ENCODE measurements around the gene OR10A4. TPM values are rescaled to one million over a fixed set of nuclear protein-coding genes. Genes with fewer than 3 reads are reported as not detected.
"Not testable (repeated sequence)": the region's sequence is repeated elsewhere in the genome, so short reads cannot be mapped to it uniquely, and the experiment has no call there.

The OR10A4 gene
- total and polyA plus RNA-seq, 9 of the 15 experiments (the other 6 are each of a cell fraction or from before 2014, with no cell fraction given) = not detected

- TF ChIP-seq ZNF146 (CRISPR knock-in tag; IDR thresholded peaks at IDR 0.05; ENCODE audit: unreplicated experiment) (peak; percentile 86), RBM25 (IDR thresholded peaks at IDR 0.05; ENCODE audit: low read depth, low read length, severe bottlenecking) (peak; percentile 14), KDM1A (IDR thresholded peaks at IDR 0.05) (0 out of 4 replicates have a peak, but pooled peaks of 1 of the 2 experiments have one; percentile 24)
- BruUV-seq (replicated peaks); ATAC-seq; H3K9me1 ChIP-seq (ENCODE audit: control insufficient read depth, insufficient read depth, low read length); DNase-seq (ENCODE audit: extremely low read depth in 1 of 4, low spot score in 3 of 4); POLR2A ChIA-PET; H3K27me3 ChIP-seq (ENCODE audit: control insufficient read depth in 2 of 2, insufficient read depth in 2 of 2, low read length in 2 of 2); FAIRE-seq; H3K9me3 ChIP-seq (replicated peaks; ENCODE audit: control insufficient read depth, insufficient read depth, low read depth, low read length); H3K36me3 ChIP-seq (ENCODE audit: control insufficient read depth, insufficient read depth, low read length); H3K27ac ChIP-seq (ENCODE audit: extremely low read depth, low read depth, low read length); in situ Hi-C loops (cut with MboI); H3K9ac ChIP-seq (ENCODE audit: insufficient read depth in 1 of 2, low read depth in 2 of 2, low read length in 2 of 2); H3K4me2 ChIP-seq (ENCODE audit: insufficient read depth, low read length); H3K4me3 ChIP-seq; H4K20me1 ChIP-seq (replicated peaks; ENCODE audit: control insufficient read depth, insufficient read depth, low read length); H3K79me2 ChIP-seq (ENCODE audit: control insufficient read depth, insufficient read depth, low read length); CTCF ChIA-PET (ENCODE audit: low intra/inter-chr PET ratio); H3K4me1 ChIP-seq (replicated peaks in 1 of 2; ENCODE audit: control insufficient read depth in 2 of 2, insufficient read depth in 2 of 2, low read length in 2 of 2); intact Hi-C loops (cut with micrococcal nuclease); H2AFZ ChIP-seq (ENCODE audit: low read depth, low read length): not testable (repeated sequence)
- WGBS (ENCODE audit: insufficient coverage, low coverage, missing lambda C conversion rate) = 29% methylated on average over 5 of the region's 5 CpGs
Measured at GRCh38 chr11:6887711-6888110, 11.3 kb downstream of the OR10A4 start.

- DNase-seq (ENCODE audit: extremely low read depth in 1 of 4, low spot score in 3 of 4) = no peak
- Histone ChIP-seq H3K9me1 (ENCODE audit: control insufficient read depth, insufficient read depth, low read length) (no peaks in the 10 kb centered on the region), H3K36me3 (ENCODE audit: control insufficient read depth, insufficient read depth, low read length) (no peaks in the 10 kb centered on the region), H3K27me3 (ENCODE audit: control insufficient read depth in 2 of 2, insufficient read depth in 2 of 2, low read length in 2 of 2) (no peaks in the 10 kb centered on the region), H3K79me2 (ENCODE audit: control insufficient read depth, insufficient read depth, low read length) (no peaks in the 10 kb centered on the region), H4K20me1 (replicated peaks; ENCODE audit: control insufficient read depth, insufficient read depth, low read length) (no peaks in the 10 kb centered on the region), H3K4me3 (no peak overlapping the region), H3K4me1 (replicated peaks in 1 of 2; ENCODE audit: control insufficient read depth in 2 of 2, insufficient read depth in 2 of 2, low read length in 2 of 2) (no peaks in the 10 kb centered on the region), H3K9me3 (replicated peaks; ENCODE audit: control insufficient read depth, insufficient read depth, low read depth, low read length) (no peaks in the 10 kb centered on the region), H2AFZ (ENCODE audit: low read depth, low read length) (no peak overlapping the region), H3K9ac (ENCODE audit: insufficient read depth in 1 of 2, low read depth in 2 of 2, low read length in 2 of 2) (no peak overlapping the region), H3K4me2 (ENCODE audit: insufficient read depth, low read length) (no peak overlapping the region), H3K27ac (ENCODE audit: extremely low read depth, low read depth, low read length) (no peak overlapping the region)
- ATAC-seq = no peak
- 26% methylated on average over 4 of the region's 4 CpGs for WGBS (ENCODE audit: insufficient coverage, low coverage, missing lambda C conversion rate)
- ChIA-PET POLR2A (interaction anchor here (0.6 to 1.2 kb wide), 2 partner anchors 8 to 16 kb away, joined by 3 to 4 read pairs; no protein-coding TSS in a partner anchor), CTCF (ENCODE audit: low intra/inter-chr PET ratio) (interaction anchor here (0.6 kb wide), 1 partner anchor 166 kb away, joined by 3 read pairs; no protein-coding TSS in a partner anchor)
- TF ChIP-seq KDM1A (IDR thresholded peaks at IDR 0.05) (peak; percentile 24 to 36; a peak in 1 of 4 replicates), SNRNP70 (optimal IDR thresholded peaks at IDR 0.05; ENCODE audit: low read depth, low read length) (no peak), RCOR1 (IDR thresholded peaks at IDR 0.05; ENCODE audit: borderline replicate concordance in 1 of 2, low read depth in 2 of 2, low read length in 2 of 2) (0 out of 4 replicates have a peak, but pooled peaks of 1 of the 2 experiments have one; percentile 18), SMARCA5 (IDR thresholded peaks at IDR 0.05) (0 out of 2 replicates have a peak, but pooled peaks have one; percentile 24), RBM25 (IDR thresholded peaks at IDR 0.05; ENCODE audit: low read depth, low read length, severe bottlenecking) (peak; percentile 72), IRF2 (CRISPR knock-in tag; IDR thresholded peaks at IDR 0.05) (no peak), U2AF2 (optimal IDR thresholded peaks at IDR 0.05; ENCODE audit: low read depth, low read length) (no peak), NCOA2 (IDR thresholded peaks at IDR 0.05; ENCODE audit: partially characterized antibody in 2 of 2) (no peak), BCOR (IDR thresholded peaks at IDR 0.05) (peak; percentile 68), ZNF146 (CRISPR knock-in tag; IDR thresholded peaks at IDR 0.05; ENCODE audit: unreplicated experiment) (peak; percentile 99)
- TF ChIP-seq, protein P1, sequence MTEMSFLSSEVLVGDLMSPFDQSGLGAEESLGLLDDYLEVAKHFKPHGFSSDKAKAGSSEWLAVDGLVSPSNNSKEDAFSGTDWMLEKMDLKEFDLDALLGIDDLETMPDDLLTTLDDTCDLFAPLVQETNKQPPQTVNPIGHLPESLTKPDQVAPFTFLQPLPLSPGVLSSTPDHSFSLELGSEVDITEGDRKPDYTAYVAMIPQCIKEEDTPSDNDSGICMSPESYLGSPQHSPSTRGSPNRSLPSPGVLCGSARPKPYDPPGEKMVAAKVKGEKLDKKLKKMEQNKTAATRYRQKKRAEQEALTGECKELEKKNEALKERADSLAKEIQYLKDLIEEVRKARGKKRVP (CRISPR knock-in tag; IDR thresholded peaks at IDR 0.05) = no peak
- no peak for FAIRE-seq
- no TSS peak for BruUV-seq (replicated peaks)
- in situ Hi-C loops (cut with MboI) = no loop called here
- intact Hi-C loops (cut with micrococcal nuclease) = no loop called here
Measured at GRCh38 chr11:6888830-6889229, 12.4 kb downstream of the OR10A4 start.
